Measurements from ENCODE around the gene TMEM131. TPM values are rescaled to one million over a fixed set of nuclear protein-coding genes. Genes with fewer than 3 reads are reported as not detected.

Gene TMEM131
- total and polyA plus RNA-seq, 2 of the 8 experiments (the other 6 are each of a cell fraction or from before 2014, with no cell fraction given), result 9.7 to 22.9 TPM

DNA sequence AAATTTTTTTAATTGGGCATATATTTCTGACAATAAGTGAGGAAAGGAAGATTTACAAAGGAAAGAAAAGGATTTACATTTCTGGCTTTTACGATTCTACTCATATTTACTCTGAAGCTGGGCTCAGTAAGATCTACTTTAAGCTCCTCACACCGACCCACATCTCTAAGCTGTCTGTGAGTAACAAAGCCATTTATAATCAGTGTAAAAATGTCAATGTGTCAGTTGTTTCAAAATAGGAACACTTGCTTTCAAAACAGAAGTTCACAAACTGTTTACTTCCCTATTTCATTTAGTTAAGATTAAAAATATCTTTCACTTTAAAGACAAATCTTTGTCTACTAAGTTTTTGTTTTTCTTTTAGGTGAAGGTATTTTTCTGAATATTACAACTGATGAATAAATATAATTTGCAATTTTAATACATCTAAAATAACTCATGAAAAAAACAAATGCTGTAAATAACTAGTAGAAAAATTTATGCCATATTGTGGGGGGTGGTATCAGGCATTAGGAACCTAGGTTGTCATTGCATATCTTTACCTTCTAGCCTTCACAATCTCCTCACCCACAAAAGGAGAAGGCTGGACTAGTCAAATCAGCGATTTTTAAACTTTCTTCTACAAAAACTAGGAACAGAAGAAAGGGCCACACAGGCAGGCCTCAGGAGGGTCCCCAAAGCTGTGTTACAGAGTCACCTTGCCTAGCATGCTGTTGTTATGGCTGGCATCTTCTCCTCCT, 64.5 kb downstream of the TMEM131 start (continued):
- TF ChIP-seq, protein P1, sequence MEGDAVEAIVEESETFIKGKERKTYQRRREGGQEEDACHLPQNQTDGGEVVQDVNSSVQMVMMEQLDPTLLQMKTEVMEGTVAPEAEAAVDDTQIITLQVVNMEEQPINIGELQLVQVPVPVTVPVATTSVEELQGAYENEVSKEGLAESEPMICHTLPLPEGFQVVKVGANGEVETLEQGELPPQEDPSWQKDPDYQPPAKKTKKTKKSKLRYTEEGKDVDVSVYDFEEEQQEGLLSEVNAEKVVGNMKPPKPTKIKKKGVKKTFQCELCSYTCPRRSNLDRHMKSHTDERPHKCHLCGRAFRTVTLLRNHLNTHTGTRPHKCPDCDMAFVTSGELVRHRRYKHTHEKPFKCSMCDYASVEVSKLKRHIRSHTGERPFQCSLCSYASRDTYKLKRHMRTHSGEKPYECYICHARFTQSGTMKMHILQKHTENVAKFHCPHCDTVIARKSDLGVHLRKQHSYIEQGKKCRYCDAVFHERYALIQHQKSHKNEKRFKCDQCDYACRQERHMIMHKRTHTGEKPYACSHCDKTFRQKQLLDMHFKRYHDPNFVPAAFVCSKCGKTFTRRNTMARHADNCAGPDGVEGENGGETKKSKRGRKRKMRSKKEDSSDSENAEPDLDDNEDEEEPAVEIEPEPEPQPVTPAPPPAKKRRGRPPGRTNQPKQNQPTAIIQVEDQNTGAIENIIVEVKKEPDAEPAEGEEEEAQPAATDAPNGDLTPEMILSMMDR (IDR thresholded peaks at IDR 0.05; ENCODE audit: control extremely low read depth in 1 of 3, insufficient read depth in 1 of 3, low read depth in 1 of 3, low read length in 3 of 3), result no peak
- no peak for TF ChIP-seq TEAD4 (IDR thresholded peaks at IDR 0.05; ENCODE audit: low read depth, low read length)

Measured in H1 (cell line).